IMR-90 (cell line): Measurements from ENCODE around the gene EMID1. TPM values are rescaled to one million over a fixed set of nuclear protein-coding genes. Genes with fewer than 3 reads are reported as not detected.
A peak's percentile ranks its signal among the peaks of the same experiment; 100 is the strongest.

Experiments
- ATAC-seq: fragments of 200-7000 bp; cut with Tn5 transposase; 2 replicates; pipeline ENCODE4 v1.9.1; 2020; ENCODE audit warnings: low read depth, mild to moderate bottlenecking, moderate library complexity
- BruUV-seq: library from RNA; stranded (reverse); fragments of 400-500 nt; replicated peaks from 2 replicates; lab custom pipeline; 2021; lab: Mats Ljungman, UMichigan
- CTCF ChIA-PET: fragments of 300-600 bp; formaldehyde crosslinking; extraction: SDS; loops from one replicate; lab custom pipeline; 2021; ENCODE audit warnings: antibody characterized with exemption; lab: Yijun Ruan, JAX
- POLR2A ChIA-PET: fragments of 300-600 bp; sonication (Branson Sonifier 250); formaldehyde crosslinking; loops from one replicate; lab custom pipeline; 2022; ENCODE audit warnings: antibody characterized with exemption; ENCODE audit not compliant: unreplicated experiment; lab: Charles Lee
- DNase-seq: peaks from one replicate; pipeline ENCODE4 v3.0.0; 2013
- H2AFZ ChIP-seq: replicated peaks from 2 replicates; pipeline ENCODE3; 2013; ENCODE audit warnings: low read length, mild to moderate bottlenecking; ENCODE audit not compliant: poor library complexity
- H2AK5ac ChIP-seq: 2 replicates; pipeline ENCODE4 v1.6.1; 2013; ENCODE audit warnings: low read depth, low read length, inconsistent platforms
- H2AK9ac ChIP-seq: replicated peaks from 2 replicates; pipeline ENCODE3; 2013; ENCODE audit warnings: mild to moderate bottlenecking, low read depth, low read length, moderate library complexity; ENCODE audit not compliant: poor library complexity
- H2BK120ac ChIP-seq: 2 replicates; pipeline ENCODE4 v1.6.1; 2013; ENCODE audit warnings: low read depth, low read length, inconsistent platforms
- H2BK15ac ChIP-seq: 3 replicates; pipeline ENCODE4 v1.6.1; 2013; ENCODE audit warnings: low read depth, low read length, inconsistent platforms
- H2BK20ac ChIP-seq: 2 replicates; pipeline ENCODE4 v1.6.1; 2013; ENCODE audit warnings: low read depth, mild to moderate bottlenecking, inconsistent platforms, low read length, moderate library complexity
- H2BK5ac ChIP-seq: 2 replicates; pipeline ENCODE4 v1.6.1; 2013; ENCODE audit warnings: mild to moderate bottlenecking, low read depth, low read length, inconsistent platforms; ENCODE audit not compliant: poor library complexity, severe bottlenecking
- H3K14ac ChIP-seq: replicated peaks from 2 replicates; pipeline ENCODE4 v1.6.1; 2013; ENCODE audit warnings: low read depth, low read length, inconsistent platforms
- H3K18ac ChIP-seq: 2 replicates; pipeline ENCODE4 v1.6.1; 2013; ENCODE audit warnings: low read depth, low read length, control low read depth
- H3K23ac ChIP-seq: 2 replicates; pipeline ENCODE4 v1.6.1; 2013; ENCODE audit warnings: low read depth, low read length, inconsistent platforms
- H3K27ac ChIP-seq: 2 replicates; pipeline ENCODE4 v1.5.1; 2013; ENCODE audit warnings: mild to moderate bottlenecking, control low read depth, low read length; ENCODE audit not compliant: insufficient read depth
- H3K27me3 ChIP-seq: 2 replicates; pipeline ENCODE4 v1.6.1; 2013; ENCODE audit warnings: low read length; ENCODE audit not compliant: control insufficient read depth, insufficient read depth
- H3K36me3 ChIP-seq: 2 replicates; pipeline ENCODE4 v1.6.1; 2013; ENCODE audit warnings: low read length, mixed read lengths; ENCODE audit not compliant: control insufficient read depth, insufficient read depth
- H3K4ac ChIP-seq: 2 replicates; pipeline ENCODE4 v1.6.1; 2013; ENCODE audit warnings: low read depth, low read length, inconsistent platforms
- H3K4me1 ChIP-seq: 2 replicates; pipeline ENCODE4 v1.6.1; 2013; ENCODE audit warnings: low read length, mixed read lengths; ENCODE audit not compliant: control insufficient read depth, insufficient read depth
- H3K4me2 ChIP-seq: 2 replicates; pipeline ENCODE4 v1.6.1; 2013; ENCODE audit warnings: low read depth, mild to moderate bottlenecking, control low read depth, low read length, moderate library complexity
- H3K4me3 ChIP-seq: 2 replicates; pipeline ENCODE4 v1.5.1; 2013; ENCODE audit warnings: low read depth, mild to moderate bottlenecking, control low read depth, low read length, moderate library complexity; ENCODE audit not compliant: insufficient read depth
- H3K56ac ChIP-seq: 2 replicates; pipeline ENCODE4 v1.6.1; 2013; ENCODE audit warnings: low read length, inconsistent platforms; ENCODE audit not compliant: insufficient read depth; ENCODE audit errors: extremely low read depth
- H3K79me1 ChIP-seq, 2 experiments: 2 replicates each; pipeline ENCODE4 v1.6.1; 2013; ENCODE audit warnings: low read length in 2 of 2, inconsistent platforms in 1 of 2, low read depth in 1 of 2
- H3K9ac ChIP-seq: 2 replicates; pipeline ENCODE4 v1.6.1; 2013; ENCODE audit warnings: low read depth, low read length, control low read depth
- H3K9me1 ChIP-seq: 2 replicates; pipeline ENCODE4 v1.6.1; 2013; ENCODE audit warnings: low read length, inconsistent platforms; ENCODE audit not compliant: insufficient read depth
- H3K9me3 ChIP-seq: 2 replicates; pipeline ENCODE4 v1.6.1; 2013; ENCODE audit warnings: low read length; ENCODE audit not compliant: control insufficient read depth, insufficient read depth
- H4K20me1 ChIP-seq: 2 replicates; pipeline ENCODE4 v1.6.1; 2013; ENCODE audit warnings: low read length, inconsistent platforms; ENCODE audit not compliant: insufficient read depth
- H4K5ac ChIP-seq: 2 replicates; pipeline ENCODE4 v1.6.1; 2013; ENCODE audit warnings: mild to moderate bottlenecking, low read depth, low read length, control low read depth
- H4K8ac ChIP-seq, 2 experiments: 2 replicates each; pipeline ENCODE4 v1.6.1; 2013; ENCODE audit warnings: low read depth in 2 of 2, low read length in 2 of 2, control low read depth in 1 of 2, inconsistent platforms in 1 of 2
- H4K91ac ChIP-seq: 2 replicates; pipeline ENCODE4 v1.6.1; 2013; ENCODE audit warnings: low read depth, low read length, inconsistent platforms; ENCODE audit not compliant: insufficient read depth
- MAZ ChIP-seq: IDR thresholded peaks from 2 replicates; pipeline ENCODE4 v1.6.1; 2012; ENCODE audit warnings: low read depth, mild to moderate bottlenecking, low read length, improper control_type of control experiment, moderate library complexity, borderline replicate concordance
- WGBS, 2 experiments: methylation state at CpG; one replicate each; pipeline versions ENCODE4 v1.1.5 to v1.1.7; 2013; ENCODE audit warnings: missing lambda C conversion rate in 2 of 2; ENCODE audit not compliant: insufficient read length in 1 of 2; ENCODE audit errors: extremely low coverage in 2 of 2; 5-methylcytosine and 5-hydroxymethylcytosine counted together
- dilution Hi-C: fragments of 300-500 bp; cut with HindIII; formaldehyde crosslinking; loops from one replicate; pipeline ENCODE4 v1.14.3; 2018; ENCODE audit warnings: low sequenced_read_pairs; ENCODE audit not compliant: unreplicated experiment
- in situ Hi-C: fragments of 300-500 bp; cut with MboI; formaldehyde crosslinking; loops from 3 replicates; pipeline ENCODE4 v1.14.3; 2019; ENCODE audit warnings: low sequenced_read_pairs, inconsistent platforms, mixed read lengths
- intact Hi-C: fragments of 100-400 bp; cut with micrococcal nuclease; formaldehyde crosslinking; loops from 2 replicates; pipeline ENCODE4 v1.10.0; 2022
- polyA plus RNA-seq, 3 experiments: library from polyadenylated mRNA; depleted of rRNA; stranded (reverse); fragments of >200 nt; gene quantifications; 2 replicates each; pipeline ENCODE4 v1.2.3, GENCODE V29; 2012; ENCODE audit warnings: low replicate concordance in 1 of 3
- total RNA-seq: library from RNA; depleted of rRNA; stranded (reverse); fragments of >200 nt; gene quantifications from 2 replicates; pipeline ENCODE4 v1.2.3, GENCODE V29; 2012
- TF ChIP-seq, protein P1 (sequence below): conservative IDR thresholded peaks from 2 replicates; pipeline ENCODE4 v1.5.1; 2012; ENCODE audit warnings: mild to moderate bottlenecking, low read depth, low read length, improper control_type of control experiment

The EMID1 gene
- total and polyA plus RNA-seq, 2 of the 4 experiments (the other 2 are of a cell fraction) = 0.54 to 1.3 TPM

GRCh38 chr22:29156507-29156906, 49.2 kb upstream of the EMID1 start:
- CTCF ChIA-PET = interaction anchor here (1.0 kb wide), 1 partner anchor 300 kb away, joined by 3 read pairs; no protein-coding TSS in a partner anchor
- no TSS peak for BruUV-seq
- DNase-seq (peak; percentile 5), ATAC-seq (peak; percentile 70)
- no peak overlapping the region for H4K8ac ChIP-seq
- no peak overlapping the region for H3K4me2 ChIP-seq
- H2AK5ac ChIP-seq = no peak overlapping the region
- POLR2A ChIA-PET = no interaction called here
- no peak overlapping the region for H3K4me3 ChIP-seq
- no peaks in the 10 kb centered on the region for H3K36me3 ChIP-seq
- H2BK120ac ChIP-seq = no peak overlapping the region
- dilution Hi-C loops = no loop called here
- H2AK9ac ChIP-seq = no peak overlapping the region
- no peak overlapping the region for H3K4ac ChIP-seq
- whole genome bisulfite sequencing, 2 experiments = no CpG with 5 or more reads among the region's 9 CpGs
- H3K23ac ChIP-seq = no peak overlapping the region
- intact Hi-C loops = loop anchor here (10.0 kb wide), 1 partner anchor 552 kb away; no protein-coding TSS in a partner anchor
- TF ChIP-seq, protein P1, sequence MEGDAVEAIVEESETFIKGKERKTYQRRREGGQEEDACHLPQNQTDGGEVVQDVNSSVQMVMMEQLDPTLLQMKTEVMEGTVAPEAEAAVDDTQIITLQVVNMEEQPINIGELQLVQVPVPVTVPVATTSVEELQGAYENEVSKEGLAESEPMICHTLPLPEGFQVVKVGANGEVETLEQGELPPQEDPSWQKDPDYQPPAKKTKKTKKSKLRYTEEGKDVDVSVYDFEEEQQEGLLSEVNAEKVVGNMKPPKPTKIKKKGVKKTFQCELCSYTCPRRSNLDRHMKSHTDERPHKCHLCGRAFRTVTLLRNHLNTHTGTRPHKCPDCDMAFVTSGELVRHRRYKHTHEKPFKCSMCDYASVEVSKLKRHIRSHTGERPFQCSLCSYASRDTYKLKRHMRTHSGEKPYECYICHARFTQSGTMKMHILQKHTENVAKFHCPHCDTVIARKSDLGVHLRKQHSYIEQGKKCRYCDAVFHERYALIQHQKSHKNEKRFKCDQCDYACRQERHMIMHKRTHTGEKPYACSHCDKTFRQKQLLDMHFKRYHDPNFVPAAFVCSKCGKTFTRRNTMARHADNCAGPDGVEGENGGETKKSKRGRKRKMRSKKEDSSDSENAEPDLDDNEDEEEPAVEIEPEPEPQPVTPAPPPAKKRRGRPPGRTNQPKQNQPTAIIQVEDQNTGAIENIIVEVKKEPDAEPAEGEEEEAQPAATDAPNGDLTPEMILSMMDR = peak; percentile 31
- TF ChIP-seq MAZ = no peak
- H3K18ac ChIP-seq = no peak overlapping the region
- H3K27me3 ChIP-seq = peaks cover 2% of the 10 kb centered on the region
- H4K20me1 ChIP-seq = no peaks in the 10 kb centered on the region
- H3K9me1 ChIP-seq = no peaks in the 10 kb centered on the region
- H2BK15ac ChIP-seq = no peak overlapping the region
- H4K5ac ChIP-seq = no peak overlapping the region
- H2BK5ac ChIP-seq = no peak overlapping the region
- no peak overlapping the region for H2AFZ ChIP-seq
- H3K56ac ChIP-seq = no peak overlapping the region
- H3K9ac ChIP-seq = no peak overlapping the region
- H2BK20ac ChIP-seq = no peak overlapping the region
- H3K4me1 ChIP-seq = no peaks in the 10 kb centered on the region; the same call in 1 of the 2 replicates
- H3K27ac ChIP-seq = no peak overlapping the region
- no peak overlapping the region for H4K91ac ChIP-seq
- no peaks in the 10 kb centered on the region for H3K79me1 ChIP-seq
- no peaks in the 10 kb centered on the region for H3K9me3 ChIP-seq
- in situ Hi-C loops = no loop called here
- H3K14ac ChIP-seq = no peak overlapping the region
